Measurements from ENCODE around the gene SCAMP5. TPM values are rescaled to one million over a fixed set of nuclear protein-coding genes. Genes with fewer than 3 reads are reported as not detected.

SCAMP5 gene
- total RNA-seq, 1 experiment from 2014 or later, result 70.1 TPM

GRCh38 chr15:75030424-75030823 lies 35.1 kb downstream of the SCAMP5 start:
- ChIA-PET POLR2A (no interaction called here), CTCF (interaction anchor here (0.5 to 2.8 kb wide), 14 partner anchors 8 to 279 kb away, joined by 3 to 51 read pairs (median 5); partner anchors contain the start of genes C15orf39, FAM219B and SCAMP5)
- no peak overlapping the region for H3K4me3 Mint-ChIP-seq
- no peak for TF ChIP-seq ZNF532 (CRISPR knock-in tag; IDR thresholded peaks at IDR 0.05; ENCODE audit: borderline replicate concordance)
- TF ChIP-seq MAX (CRISPR knock-in tag; IDR thresholded peaks at IDR 0.05), result 0 out of 2 replicates have a peak, but pooled peaks have one; percentile 30
- no peak for TF ChIP-seq CBFB (CRISPR knock-in tag; IDR thresholded peaks at IDR 0.05; ENCODE audit: low read depth)
- peaks cover 51% of the 10 kb centered on the region for H3K4me1 Mint-ChIP-seq
- ATAC-seq, result 0 out of 2 replicates have a peak, but pooled peaks have one; percentile 5
- 0 out of 2 replicates have a peak overlapping the region, but pooled peaks have one; percentile 12 for H3K27ac Mint-ChIP-seq
- H3K9me3 Mint-ChIP-seq, result no peaks in the 10 kb centered on the region
- no peaks in the 10 kb centered on the region for H3K27me3 Mint-ChIP-seq (ENCODE audit: low read depth)
- H3K36me3 Mint-ChIP-seq, result peaks cover 7% of the 10 kb centered on the region; the same call in 1 of the 2 replicates
- no peak for DNase-seq (ENCODE audit: low spot score)

DNA sequence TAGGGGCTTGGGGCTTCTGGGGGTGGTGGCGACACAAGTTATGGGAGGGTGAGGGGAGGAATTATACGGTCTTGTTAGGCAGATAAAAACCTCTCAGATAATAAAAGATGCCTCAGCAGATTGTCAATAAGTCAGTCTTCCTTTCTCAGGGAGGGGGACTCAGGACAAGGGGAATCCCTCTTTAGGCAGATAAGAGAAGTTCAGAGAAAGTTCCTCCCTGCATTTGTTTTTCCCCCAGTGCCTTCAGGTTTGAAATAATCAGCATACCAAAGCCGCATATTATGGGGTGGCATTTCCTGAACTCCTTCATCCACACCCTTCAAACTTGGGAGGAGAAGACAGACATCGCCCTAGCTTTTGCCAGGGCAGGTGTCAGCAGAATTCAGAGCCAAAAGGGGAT lies 36.5 kb downstream of the SCAMP5 start:
- TF ChIP-seq KAT7 (CRISPR knock-in tag; IDR thresholded peaks at IDR 0.05; ENCODE audit: borderline replicate concordance) (no peak), MYBL2 (CRISPR knock-in tag; IDR thresholded peaks at IDR 0.05) (no peak), SMAD4 (CRISPR knock-in tag; IDR thresholded peaks at IDR 0.05) (no peak), JUN (CRISPR knock-in tag; IDR thresholded peaks at IDR 0.05) (no peak), ARID4B (CRISPR knock-in tag; IDR thresholded peaks at IDR 0.05; ENCODE audit: borderline replicate concordance) (no peak), NR2C2 (CRISPR knock-in tag; IDR thresholded peaks at IDR 0.05) (no peak)
- TF ChIP-seq, protein P1, sequence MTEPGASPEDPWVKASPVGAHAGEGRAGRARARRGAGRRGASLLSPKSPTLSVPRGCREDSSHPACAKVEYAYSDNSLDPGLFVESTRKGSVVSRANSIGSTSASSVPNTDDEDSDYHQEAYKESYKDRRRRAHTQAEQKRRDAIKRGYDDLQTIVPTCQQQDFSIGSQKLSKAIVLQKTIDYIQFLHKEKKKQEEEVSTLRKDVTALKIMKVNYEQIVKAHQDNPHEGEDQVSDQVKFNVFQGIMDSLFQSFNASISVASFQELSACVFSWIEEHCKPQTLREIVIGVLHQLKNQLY (CRISPR knock-in tag; IDR thresholded peaks at IDR 0.05), result no peak
- Mint-ChIP-seq H3K36me3 (peaks cover 13% of the 10 kb centered on the region), H3K4me1 (peaks cover 63% of the 10 kb centered on the region), H3K4me3 (no peak overlapping the region), H3K27ac (peak overlapping the region; percentile 8; the same call in 1 of the 2 replicates), H3K27me3 (ENCODE audit: low read depth) (no peaks in the 10 kb centered on the region), H3K9me3 (no peaks in the 10 kb centered on the region)
- ATAC-seq (no peak), DNase-seq (ENCODE audit: low spot score) (no peak)
- POLR2A ChIA-PET, result no interaction called here
- CTCF ChIA-PET, result interaction anchor here (1.5 kb wide), 1 partner anchor 45 kb away, joined by 3 read pairs; no protein-coding TSS in a partner anchor

GRCh38 chr15:75032395-75032794 lies 37.0 kb downstream of the SCAMP5 start:
- ChIA-PET POLR2A (no interaction called here), CTCF (interaction anchor here (0.5 to 1.0 kb wide), 3 partner anchors 58 to 275 kb away, joined by 3 to 4 read pairs (median 3); no protein-coding TSS in a partner anchor)
- peaks cover 17% of the 10 kb centered on the region for H3K36me3 Mint-ChIP-seq
- DNase-seq (ENCODE audit: low spot score), result no peak
- H3K9me3 Mint-ChIP-seq, result no peaks in the 10 kb centered on the region
- no peak for ATAC-seq
- peaks cover 67% of the 10 kb centered on the region for H3K4me1 Mint-ChIP-seq
- 0 out of 2 replicates have a peak overlapping the region, but pooled peaks have one; percentile 8 for H3K27ac Mint-ChIP-seq
- H3K4me3 Mint-ChIP-seq, result no peak overlapping the region
- no peaks in the 10 kb centered on the region for H3K27me3 Mint-ChIP-seq (ENCODE audit: low read depth)
- TF ChIP-seq PRDM15 (CRISPR knock-in tag; IDR thresholded peaks at IDR 0.05) (no peak), ZNF532 (CRISPR knock-in tag; IDR thresholded peaks at IDR 0.05; ENCODE audit: borderline replicate concordance) (no peak), ESRRA (CRISPR knock-in tag; IDR thresholded peaks at IDR 0.05; ENCODE audit: borderline replicate concordance) (no peak), ZNF423 (CRISPR knock-in tag; IDR thresholded peaks at IDR 0.05) (no peak)

All from WTC11 (cell line).